ENCODE measurements around the gene B4GALNT4.

DNA sequence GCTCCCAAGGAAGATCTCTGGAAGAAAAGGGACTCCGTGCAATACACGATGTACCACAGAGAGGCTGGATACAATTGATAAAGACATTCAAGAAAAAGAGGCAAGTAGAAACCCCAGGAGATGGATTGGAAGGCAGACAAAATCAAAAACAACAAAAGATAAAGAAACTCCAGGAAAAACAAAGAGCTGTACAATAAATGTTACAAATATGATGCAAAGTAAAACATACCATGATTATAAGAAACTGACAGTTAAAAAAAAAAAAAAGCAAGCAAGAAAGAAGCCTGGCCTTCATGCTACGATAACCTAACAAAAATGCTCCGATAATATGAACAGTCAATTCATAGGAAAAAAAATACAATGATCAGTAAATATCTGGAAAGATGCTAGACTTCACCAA lies 56.0 kb downstream of the B4GALNT4 start:
- TF ChIP-seq ZZZ3 (CRISPR knock-in tag; IDR thresholded peaks at IDR 0.05; ENCODE audit: borderline replicate concordance) (no peak), EP300 (IDR thresholded peaks at IDR 0.05; ENCODE audit: low read depth in 2 of 2, low read length in 2 of 2) (no peak), EP300 (CRISPR knock-in tag; IDR thresholded peaks at IDR 0.05; ENCODE audit: borderline replicate concordance) (no peak), PAX8 (CRISPR knock-in tag; IDR thresholded peaks at IDR 0.05; ENCODE audit: borderline replicate concordance) (no peak), RBM22 (optimal IDR thresholded peaks at IDR 0.05; ENCODE audit: low read length) (no peak)
- TF ChIP-seq, protein P1, sequence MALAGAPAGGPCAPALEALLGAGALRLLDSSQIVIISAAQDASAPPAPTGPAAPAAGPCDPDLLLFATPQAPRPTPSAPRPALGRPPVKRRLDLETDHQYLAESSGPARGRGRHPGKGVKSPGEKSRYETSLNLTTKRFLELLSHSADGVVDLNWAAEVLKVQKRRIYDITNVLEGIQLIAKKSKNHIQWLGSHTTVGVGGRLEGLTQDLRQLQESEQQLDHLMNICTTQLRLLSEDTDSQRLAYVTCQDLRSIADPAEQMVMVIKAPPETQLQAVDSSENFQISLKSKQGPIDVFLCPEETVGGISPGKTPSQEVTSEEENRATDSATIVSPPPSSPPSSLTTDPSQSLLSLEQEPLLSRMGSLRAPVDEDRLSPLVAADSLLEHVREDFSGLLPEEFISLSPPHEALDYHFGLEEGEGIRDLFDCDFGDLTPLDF (CRISPR knock-in tag; IDR thresholded peaks at IDR 0.05), result no peak
